Small intestine (tissue), 7 donors: ENCODE data around the gene MID1. TPM values are rescaled to one million over a fixed set of nuclear protein-coding genes. Genes with fewer than 3 reads are reported as not detected.

Experiments used
- DNase-seq, 2 donors: peaks; one replicate each; pipeline versions ENCODE4 v3.0.0 to v3.0.0-alpha.2; 2013
- FAIRE-seq: peaks from 2 replicates; lab custom pipeline; 2012; peaks lifted over from hg19 to GRCh38; lab: Jason Lieb, UNC
- H3K27ac ChIP-seq, 3 donors: one replicate each; pipeline ENCODE4 v1.5.1; 2013; ENCODE audit warnings: low read length in 2 of 3, mild to moderate bottlenecking in 2 of 3, control low read depth in 1 of 3, inconsistent platforms in 1 of 3, low read depth in 1 of 3, moderate library complexity in 1 of 3
- H3K27me3 ChIP-seq, 3 donors: one replicate each; pipeline ENCODE4 v1.6.1; 2013; ENCODE audit warnings: low read length in 3 of 3, inconsistent platforms in 1 of 3; ENCODE audit not compliant: control insufficient read depth in 3 of 3, insufficient read depth in 3 of 3
- H3K36me3 ChIP-seq, 3 donors: one replicate each; pipeline ENCODE4 v1.6.1; 2013; ENCODE audit warnings: low read length in 3 of 3, inconsistent platforms in 1 of 3, low read depth in 1 of 3, mild to moderate bottlenecking in 1 of 3, moderate library complexity in 1 of 3; ENCODE audit not compliant: control insufficient read depth in 3 of 3, insufficient read depth in 2 of 3
- H3K4me1 ChIP-seq, 3 donors: one replicate each; pipeline ENCODE4 v1.6.1; 2013; ENCODE audit warnings: low read length in 2 of 3, inconsistent platforms in 1 of 3, low read depth in 1 of 3, mild to moderate bottlenecking in 1 of 3, moderate library complexity in 1 of 3; ENCODE audit not compliant: control insufficient read depth in 3 of 3, insufficient read depth in 2 of 3
- H3K4me3 ChIP-seq, 3 donors: one replicate each; pipeline ENCODE4 v1.5.1; 2013; ENCODE audit warnings: low read length in 3 of 3, control low read depth in 1 of 3, inconsistent platforms in 1 of 3, low read depth in 1 of 3, mild to moderate bottlenecking in 1 of 3, moderate library complexity in 1 of 3
- H3K9me3 ChIP-seq, 2 donors: one replicate each; pipeline ENCODE4 v1.6.1; 2013; ENCODE audit warnings: low read depth in 1 of 2, low read length in 1 of 2; ENCODE audit not compliant: control insufficient read depth in 2 of 2, insufficient read depth in 1 of 2
- WGBS, 3 donors: extraction: QIAGEN DNeasy Blood & Tissue Kit; methylation state at CpG; one replicate each; pipeline ENCODE4 v1.1.7; 2013; 5-methylcytosine and 5-hydroxymethylcytosine counted together
- polyA plus RNA-seq, 4 donors: library from polyadenylated mRNA; stranded (reverse) in 3 of 4; unstranded in 1 of 4; fragments of 200-250 nt in 3 of 4; fragments of 120-200 nt in 1 of 4; gene quantifications; one replicate each; pipeline versions ENCODE4 v1.2.1 to v1.2.3, GENCODE V29; 2013
- donor health status: healthy with polysubstance abuse.
- donor health status: control.
- donor health status: control.
- donor health status: Bipolar disorder and iron deficiency.
- donor health status: healthy.

The MID1 gene
- polyA plus RNA-seq, 4 donors = 1.9 to 11.6 (median 4.6) TPM

DNA sequence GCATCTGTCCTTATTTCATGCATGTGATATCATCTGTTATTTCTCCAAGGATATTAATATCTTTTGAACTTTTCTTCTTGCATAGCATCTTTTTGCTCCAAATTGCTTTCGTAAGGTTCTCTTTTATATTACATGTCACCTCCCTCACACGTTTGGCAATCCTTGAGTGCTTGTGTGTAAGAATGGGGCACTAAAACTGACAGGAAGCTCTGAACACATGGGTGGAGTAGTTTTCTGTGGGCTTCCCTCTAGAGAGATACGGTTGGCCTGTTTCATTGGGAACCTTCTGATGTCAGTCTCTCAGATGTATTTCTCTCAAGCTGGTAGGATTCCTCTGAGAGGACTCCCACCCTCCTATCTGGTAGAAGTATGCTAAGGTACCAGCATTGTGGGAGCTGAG, 223.0 kb downstream of the MID1 start:
- H3K9me3 ChIP-seq = peaks cover 0 to 3% of the 10 kb centered on the region in 2 donors
- DNase-seq (no peak), FAIRE-seq (no peak)
- H3K4me3 ChIP-seq = no peak overlapping the region
- H3K27me3 ChIP-seq = no peaks in the 10 kb centered on the region
- H3K27ac ChIP-seq = no peak overlapping the region
- H3K4me1 ChIP-seq = no peaks in the 10 kb centered on the region
- 67 to 83% (median 67%) methylated on average over 3 of the region's 3 CpGs for WGBS, 3 donors
- no peaks in the 10 kb centered on the region for H3K36me3 ChIP-seq

DNA sequence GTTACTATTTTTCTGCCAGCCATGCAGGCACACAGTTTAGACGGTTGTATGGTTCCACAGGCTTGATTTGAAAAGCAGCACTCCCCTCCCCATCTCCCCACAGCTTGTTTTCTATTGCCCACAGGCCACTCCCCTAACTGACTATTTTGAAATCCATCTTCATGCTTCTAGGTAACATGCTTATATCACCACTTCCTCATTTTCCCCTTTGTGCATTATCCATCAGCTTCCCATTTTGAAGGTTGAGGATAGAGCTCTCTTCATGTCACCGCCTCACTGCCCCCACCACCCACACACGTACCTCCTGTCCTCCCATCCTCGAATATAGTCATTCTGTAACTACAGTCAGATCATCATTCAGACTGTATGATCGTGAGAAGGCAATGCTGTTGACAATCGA, 224.7 kb downstream of the MID1 start:
- DNase-seq (no peak), FAIRE-seq (no peak)
- Histone ChIP-seq H3K9me3 (no peaks in the 10 kb centered on the region), H3K27ac (no peak overlapping the region), H3K4me3 (no peak overlapping the region), H3K36me3 (no peaks in the 10 kb centered on the region), H3K4me1 (no peaks in the 10 kb centered on the region), H3K27me3 (no peaks in the 10 kb centered on the region)
- 51 to 71% (median 69%) methylated on average over 6 of the region's 6 CpGs for WGBS, 3 donors
